Measurements from ENCODE around the gene RNF145.

Gene RNF145

DNA sequence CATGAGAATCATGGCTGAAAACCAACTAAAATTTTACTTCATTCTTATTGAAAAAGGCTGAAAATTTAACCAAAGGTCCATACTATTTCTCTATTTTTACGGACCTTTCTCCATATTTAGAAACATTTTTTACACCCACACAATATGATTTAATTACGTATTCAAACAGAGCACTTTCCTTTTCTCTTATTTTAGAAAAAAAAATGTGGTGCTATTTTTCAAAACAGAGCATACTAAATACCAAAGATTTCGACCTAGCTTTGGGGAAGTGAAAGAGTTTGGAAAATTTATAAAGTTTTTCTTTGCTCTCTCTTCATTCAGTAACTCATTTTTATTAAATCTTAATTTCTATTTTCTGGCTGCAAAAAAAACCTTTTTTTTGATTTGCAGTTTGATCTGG lies 38.1 kb downstream of the RNF145 start:
- no peak overlapping the region for H3K9ac ChIP-seq (ENCODE audit: low read length)
- H3K18ac ChIP-seq (ENCODE audit: low read length): no peak overlapping the region
- H3K27ac ChIP-seq (ENCODE audit: low read depth, low read length): no peak overlapping the region
- no peak overlapping the region for H3K56ac ChIP-seq (ENCODE audit: low read length)
- no peak overlapping the region for H2AK5ac ChIP-seq (ENCODE audit: low read length)
- no peaks in the 10 kb centered on the region for H3K79me1 ChIP-seq (ENCODE audit: low read length)
- 100% methylated on average over 1 of the region's 3 CpGs for WGBS (ENCODE audit: extremely low coverage, insufficient coverage, low lambda C conversion rate)
- no peak overlapping the region for H3K23ac ChIP-seq (ENCODE audit: low read length)
- no peaks in the 10 kb centered on the region for H3K27me3 ChIP-seq (ENCODE audit: insufficient read depth, low read length, poor library complexity)
- H3K79me2 ChIP-seq (ENCODE audit: control insufficient read depth, insufficient read depth, low read length): no peaks in the 10 kb centered on the region
- H3K36me3 ChIP-seq (ENCODE audit: control insufficient read depth, insufficient read depth, low read length): no peaks in the 10 kb centered on the region
- H2BK15ac ChIP-seq (replicated peaks; ENCODE audit: low read depth): no peak overlapping the region
- H3K4me3 ChIP-seq (ENCODE audit: low read length): no peak overlapping the region
- H3K4ac ChIP-seq (ENCODE audit: low read depth, low read length): no peak overlapping the region
- H4K8ac ChIP-seq (ENCODE audit: low read depth, low read length): no peak overlapping the region
- H3K4me1 ChIP-seq (ENCODE audit: control insufficient read depth, low read depth, low read length): no peaks in the 10 kb centered on the region
- DNase-seq: no peak
- no peak overlapping the region for H4K5ac ChIP-seq (ENCODE audit: low read length)
- no peak overlapping the region for H2BK120ac ChIP-seq (ENCODE audit: low read depth, low read length)
- H3K4me2 ChIP-seq (ENCODE audit: low read length): no peak overlapping the region
- H2BK5ac ChIP-seq (ENCODE audit: low read length): no peak overlapping the region

DNA sequence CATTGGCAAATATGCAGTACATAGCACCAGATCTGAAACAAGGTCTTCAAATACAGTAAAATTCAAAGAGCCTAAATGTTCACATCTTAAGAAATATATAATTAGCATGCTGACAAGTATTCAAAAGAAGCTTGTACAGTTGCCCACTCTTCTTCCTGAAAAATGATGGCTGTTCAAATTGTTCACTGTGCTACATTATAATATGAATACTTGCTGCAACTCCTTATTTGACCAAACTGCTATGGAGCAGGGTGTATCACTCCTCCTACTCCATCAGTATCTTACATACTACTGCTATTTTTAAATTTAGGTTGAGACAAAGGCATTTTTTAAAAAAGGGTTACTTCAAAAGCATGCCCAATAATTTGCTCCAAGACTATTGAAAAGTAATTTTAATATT lies 39.3 kb downstream of the RNF145 start:
- no peak overlapping the region for H3K18ac ChIP-seq (ENCODE audit: low read length)
- H3K4ac ChIP-seq (ENCODE audit: low read depth, low read length): no peak overlapping the region
- no peak overlapping the region for H3K9ac ChIP-seq (ENCODE audit: low read length)
- no peak overlapping the region for H2BK15ac ChIP-seq (replicated peaks; ENCODE audit: low read depth)
- no peaks in the 10 kb centered on the region for H3K4me1 ChIP-seq (ENCODE audit: control insufficient read depth, low read depth, low read length)
- no peak overlapping the region for H2AK5ac ChIP-seq (ENCODE audit: low read length)
- H3K79me1 ChIP-seq (ENCODE audit: low read length): no peaks in the 10 kb centered on the region
- H3K4me2 ChIP-seq (ENCODE audit: low read length): no peak overlapping the region
- no peak overlapping the region for H2BK120ac ChIP-seq (ENCODE audit: low read depth, low read length)
- H3K4me3 ChIP-seq (ENCODE audit: low read length): no peak overlapping the region
- H2BK5ac ChIP-seq (ENCODE audit: low read length): no peak overlapping the region
- H3K56ac ChIP-seq (ENCODE audit: low read length): no peak overlapping the region
- H3K79me2 ChIP-seq (ENCODE audit: control insufficient read depth, insufficient read depth, low read length): no peaks in the 10 kb centered on the region
- no peak for DNase-seq
- H4K8ac ChIP-seq (ENCODE audit: low read depth, low read length): no peak overlapping the region
- no peak overlapping the region for H4K5ac ChIP-seq (ENCODE audit: low read length)
- no peak overlapping the region for H3K23ac ChIP-seq (ENCODE audit: low read length)
- H3K27me3 ChIP-seq (ENCODE audit: insufficient read depth, low read length, poor library complexity): no peaks in the 10 kb centered on the region
- H3K27ac ChIP-seq (ENCODE audit: low read depth, low read length): no peak overlapping the region
- no peaks in the 10 kb centered on the region for H3K36me3 ChIP-seq (ENCODE audit: control insufficient read depth, insufficient read depth, low read length)

- Histone ChIP-seq H2AK5ac (ENCODE audit: low read length) (no peak overlapping the region), H3K27me3 (ENCODE audit: insufficient read depth, low read length, poor library complexity) (no peaks in the 10 kb centered on the region), H3K18ac (ENCODE audit: low read length) (no peak overlapping the region), H3K23ac (ENCODE audit: low read length) (no peak overlapping the region), H3K4ac (ENCODE audit: low read depth, low read length) (no peak overlapping the region), H4K8ac (ENCODE audit: low read depth, low read length) (no peak overlapping the region), H3K4me2 (ENCODE audit: low read length) (no peak overlapping the region), H4K5ac (ENCODE audit: low read length) (no peak overlapping the region), H3K79me1 (ENCODE audit: low read length) (no peaks in the 10 kb centered on the region), H2BK15ac (replicated peaks; ENCODE audit: low read depth) (no peak overlapping the region), H3K27ac (ENCODE audit: low read depth, low read length) (no peak overlapping the region), H3K79me2 (ENCODE audit: control insufficient read depth, insufficient read depth, low read length) (no peaks in the 10 kb centered on the region), H3K56ac (ENCODE audit: low read length) (no peak overlapping the region), H3K4me3 (ENCODE audit: low read length) (no peak overlapping the region), H3K4me1 (ENCODE audit: control insufficient read depth, low read depth, low read length) (no peaks in the 10 kb centered on the region), H2BK120ac (ENCODE audit: low read depth, low read length) (no peak overlapping the region), H2BK5ac (ENCODE audit: low read length) (no peak overlapping the region), H3K9ac (ENCODE audit: low read length) (no peak overlapping the region), H3K36me3 (ENCODE audit: control insufficient read depth, insufficient read depth, low read length) (no peaks in the 10 kb centered on the region)
- DNase-seq: no peak
- no CpG with 5 or more reads among the region's 2 CpGs for WGBS (ENCODE audit: extremely low coverage, insufficient coverage, low lambda C conversion rate)
These were observed 42.9 kb downstream of the RNF145 start for GRCh38 chr5:159166416-159166815.

DNA sequence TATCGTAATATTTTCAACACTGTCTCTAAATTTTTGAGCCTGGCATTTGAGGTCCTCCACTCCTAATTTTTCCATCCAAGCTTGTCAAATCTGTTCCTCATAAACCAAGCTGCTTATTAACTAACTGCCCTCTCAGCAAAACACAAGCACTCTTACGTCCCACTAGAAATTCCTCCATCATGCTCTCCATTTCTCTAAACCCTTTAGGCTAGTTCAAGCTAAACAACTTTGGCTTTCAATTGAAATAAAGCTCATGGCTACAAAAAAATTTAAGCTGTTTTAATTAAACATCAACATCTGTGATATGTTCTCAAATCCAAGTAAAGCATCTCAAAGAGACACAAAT lies 45.7 kb downstream of the RNF145 start:
- H3K18ac ChIP-seq (ENCODE audit: low read length): no peak overlapping the region
- H3K9ac ChIP-seq (ENCODE audit: low read length): no peak overlapping the region
- H3K4me2 ChIP-seq (ENCODE audit: low read length): no peak overlapping the region
- no peak overlapping the region for H3K4me3 ChIP-seq (ENCODE audit: low read length)
- H2BK5ac ChIP-seq (ENCODE audit: low read length): no peak overlapping the region
- no peak overlapping the region for H3K23ac ChIP-seq (ENCODE audit: low read length)
- H3K27me3 ChIP-seq (ENCODE audit: insufficient read depth, low read length, poor library complexity): no peaks in the 10 kb centered on the region
- H3K4ac ChIP-seq (ENCODE audit: low read depth, low read length): no peak overlapping the region
- no peak overlapping the region for H2AK5ac ChIP-seq (ENCODE audit: low read length)
- no peaks in the 10 kb centered on the region for H3K79me1 ChIP-seq (ENCODE audit: low read length)
- no peak overlapping the region for H2BK120ac ChIP-seq (ENCODE audit: low read depth, low read length)
- H2BK15ac ChIP-seq (replicated peaks; ENCODE audit: low read depth): no peak overlapping the region
- H4K8ac ChIP-seq (ENCODE audit: low read depth, low read length): no peak overlapping the region
- H3K56ac ChIP-seq (ENCODE audit: low read length): no peak overlapping the region
- DNase-seq: no peak
- no peak overlapping the region for H4K5ac ChIP-seq (ENCODE audit: low read length)
- H3K27ac ChIP-seq (ENCODE audit: low read depth, low read length): no peak overlapping the region
- no CpG with 5 or more reads among the region's 2 CpGs for whole genome bisulfite sequencing (ENCODE audit: extremely low coverage, insufficient coverage, low lambda C conversion rate)
- no peaks in the 10 kb centered on the region for H3K79me2 ChIP-seq (ENCODE audit: control insufficient read depth, insufficient read depth, low read length)
- no peaks in the 10 kb centered on the region for H3K36me3 ChIP-seq (ENCODE audit: control insufficient read depth, insufficient read depth, low read length)
- no peaks in the 10 kb centered on the region for H3K4me1 ChIP-seq (ENCODE audit: control insufficient read depth, low read depth, low read length)

DNA sequence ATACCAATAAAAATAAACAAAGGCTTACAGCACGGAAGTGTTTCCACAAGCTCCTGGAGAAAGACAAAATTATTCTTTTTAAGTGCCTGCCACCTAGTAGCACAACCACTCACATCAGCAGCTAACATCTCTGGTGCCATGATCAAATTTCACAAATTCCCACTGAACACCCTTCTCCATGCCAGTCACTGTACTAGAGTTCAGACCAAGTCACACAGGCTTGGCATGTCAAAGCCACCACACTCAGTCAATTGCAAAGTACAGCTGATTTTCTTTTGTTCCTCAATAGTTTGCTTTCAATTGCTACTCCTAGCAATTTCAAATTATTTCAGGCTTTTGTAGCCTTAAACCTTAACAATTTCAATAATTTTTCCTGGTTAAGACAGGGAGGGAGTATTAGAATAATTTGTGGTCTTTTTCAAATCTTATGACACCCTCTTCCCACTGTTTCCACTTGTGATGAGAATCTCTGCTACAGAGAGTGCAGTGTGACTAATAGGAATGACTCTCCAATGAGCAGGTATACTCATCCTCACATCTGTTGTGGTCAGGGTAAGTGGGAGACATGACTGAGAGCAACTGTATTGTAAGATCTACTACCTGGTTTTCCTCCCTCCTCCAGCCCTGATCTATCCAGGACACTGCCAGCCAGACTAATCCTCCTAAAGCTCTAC lies 46.2 kb downstream of the RNF145 start:
- Histone ChIP-seq H2BK5ac (ENCODE audit: low read length) (no peak overlapping the region), H4K8ac (ENCODE audit: low read depth, low read length) (no peak overlapping the region), H3K79me1 (ENCODE audit: low read length) (no peaks in the 10 kb centered on the region), H4K5ac (ENCODE audit: low read length) (no peak overlapping the region), H2BK15ac (replicated peaks; ENCODE audit: low read depth) (no peak overlapping the region), H3K9ac (ENCODE audit: low read length) (no peak overlapping the region), H3K18ac (ENCODE audit: low read length) (no peak overlapping the region), H3K4me3 (ENCODE audit: low read length) (no peak overlapping the region), H3K79me2 (ENCODE audit: control insufficient read depth, insufficient read depth, low read length) (no peaks in the 10 kb centered on the region), H3K4me2 (ENCODE audit: low read length) (no peak overlapping the region), H3K4ac (ENCODE audit: low read depth, low read length) (no peak overlapping the region), H2BK120ac (ENCODE audit: low read depth, low read length) (no peak overlapping the region), H3K27ac (ENCODE audit: low read depth, low read length) (no peak overlapping the region), H3K27me3 (ENCODE audit: insufficient read depth, low read length, poor library complexity) (no peaks in the 10 kb centered on the region), H3K36me3 (ENCODE audit: control insufficient read depth, insufficient read depth, low read length) (no peaks in the 10 kb centered on the region), H3K56ac (ENCODE audit: low read length) (no peak overlapping the region), H3K23ac (ENCODE audit: low read length) (no peak overlapping the region), H3K4me1 (ENCODE audit: control insufficient read depth, low read depth, low read length) (no peaks in the 10 kb centered on the region), H2AK5ac (ENCODE audit: low read length) (no peak overlapping the region)
- WGBS (ENCODE audit: extremely low coverage, insufficient coverage, low lambda C conversion rate): no CpG with 5 or more reads among the region's 1 CpG
- no peak for DNase-seq

Data from mesendoderm (in vitro differentiated cells).